ENCODE results near the gene SP110.
"Not testable (repeated sequence)": the region's sequence is repeated elsewhere in the genome, so short reads cannot be mapped to it uniquely, and the experiment has no call there.

The SP110 gene

GRCh38 chr2:230224458-230224857 is 4.7 kb upstream of the SP110 start:
- H3K4me3 ChIP-seq (ENCODE audit: low read depth, low read length) = no peak overlapping the region
- no peak for DNase-seq (ENCODE audit: low read depth)
- TF ChIP-seq, protein P1, sequence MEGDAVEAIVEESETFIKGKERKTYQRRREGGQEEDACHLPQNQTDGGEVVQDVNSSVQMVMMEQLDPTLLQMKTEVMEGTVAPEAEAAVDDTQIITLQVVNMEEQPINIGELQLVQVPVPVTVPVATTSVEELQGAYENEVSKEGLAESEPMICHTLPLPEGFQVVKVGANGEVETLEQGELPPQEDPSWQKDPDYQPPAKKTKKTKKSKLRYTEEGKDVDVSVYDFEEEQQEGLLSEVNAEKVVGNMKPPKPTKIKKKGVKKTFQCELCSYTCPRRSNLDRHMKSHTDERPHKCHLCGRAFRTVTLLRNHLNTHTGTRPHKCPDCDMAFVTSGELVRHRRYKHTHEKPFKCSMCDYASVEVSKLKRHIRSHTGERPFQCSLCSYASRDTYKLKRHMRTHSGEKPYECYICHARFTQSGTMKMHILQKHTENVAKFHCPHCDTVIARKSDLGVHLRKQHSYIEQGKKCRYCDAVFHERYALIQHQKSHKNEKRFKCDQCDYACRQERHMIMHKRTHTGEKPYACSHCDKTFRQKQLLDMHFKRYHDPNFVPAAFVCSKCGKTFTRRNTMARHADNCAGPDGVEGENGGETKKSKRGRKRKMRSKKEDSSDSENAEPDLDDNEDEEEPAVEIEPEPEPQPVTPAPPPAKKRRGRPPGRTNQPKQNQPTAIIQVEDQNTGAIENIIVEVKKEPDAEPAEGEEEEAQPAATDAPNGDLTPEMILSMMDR (conservative IDR thresholded peaks at IDR 0.05; ENCODE audit: low read depth, low read length) = no peak

- not testable (repeated sequence) for H3K4me3 ChIP-seq (ENCODE audit: low read depth, low read length)
- DNase-seq (ENCODE audit: low read depth) = peak; percentile 28
Measured at GRCh38 chr2:230222829-230223228, 3.0 kb upstream of the SP110 start.

- no peak for DNase-seq (ENCODE audit: low read depth)
- TF ChIP-seq, protein P1 (conservative IDR thresholded peaks at IDR 0.05; ENCODE audit: low read depth, low read length) = no peak
- H3K4me3 ChIP-seq (ENCODE audit: low read depth, low read length) = no peak overlapping the region
Measured at GRCh38 chr2:230221493-230221892, 1.7 kb upstream of the SP110 start.

DNA sequence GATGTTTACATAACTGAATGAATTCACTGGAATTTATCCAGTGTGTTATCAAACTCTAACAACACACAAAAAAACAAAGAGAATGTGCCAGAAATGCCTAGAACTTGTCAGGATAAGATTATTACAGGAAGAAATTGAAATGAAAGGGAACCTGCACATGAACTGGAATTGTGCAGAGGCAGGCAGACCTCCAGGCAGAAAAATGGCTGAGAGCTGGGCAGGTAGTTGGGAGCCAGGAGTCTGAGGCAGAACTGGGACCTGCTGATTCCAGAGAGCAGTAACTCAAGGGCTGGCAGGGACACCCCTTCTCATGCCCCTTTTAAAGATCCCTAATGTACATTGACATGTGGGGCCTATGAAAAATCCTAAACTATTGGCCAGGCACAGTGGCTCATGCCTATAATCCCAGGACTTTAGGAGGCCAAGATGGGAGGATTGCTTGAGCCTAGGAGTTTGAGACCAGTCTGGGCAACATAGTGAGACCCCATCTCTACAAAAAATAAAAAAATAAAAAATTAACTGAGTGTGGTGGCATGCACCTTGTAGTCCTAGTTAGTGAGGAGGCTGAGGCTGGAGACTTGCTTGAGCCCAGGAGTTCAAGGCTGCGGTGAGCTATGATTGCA is 674 bp upstream of the SP110 start:
- no peak for DNase-seq (ENCODE audit: low read depth)
- TF ChIP-seq, protein P1 (conservative IDR thresholded peaks at IDR 0.05; ENCODE audit: low read depth, low read length) = no peak
- peak overlapping the region; percentile 71 for H3K4me3 ChIP-seq (ENCODE audit: low read depth, low read length)

- DNase-seq (ENCODE audit: low read depth) = peak; percentile 7
- TF ChIP-seq, protein P1 (conservative IDR thresholded peaks at IDR 0.05; ENCODE audit: low read depth, low read length) = no peak
- H3K4me3 ChIP-seq (ENCODE audit: low read depth, low read length) = peak overlapping the region; percentile 71
Measured at GRCh38 chr2:230218421-230218820, 1.4 kb downstream of the SP110 start.

GRCh38 chr2:230217424-230217823 is 2.4 kb downstream of the SP110 start:
- no peak for DNase-seq (ENCODE audit: low read depth)
- TF ChIP-seq, protein P1 (conservative IDR thresholded peaks at IDR 0.05; ENCODE audit: low read depth, low read length) = no peak
- H3K4me3 ChIP-seq (ENCODE audit: low read depth, low read length) = no peak overlapping the region

DNA sequence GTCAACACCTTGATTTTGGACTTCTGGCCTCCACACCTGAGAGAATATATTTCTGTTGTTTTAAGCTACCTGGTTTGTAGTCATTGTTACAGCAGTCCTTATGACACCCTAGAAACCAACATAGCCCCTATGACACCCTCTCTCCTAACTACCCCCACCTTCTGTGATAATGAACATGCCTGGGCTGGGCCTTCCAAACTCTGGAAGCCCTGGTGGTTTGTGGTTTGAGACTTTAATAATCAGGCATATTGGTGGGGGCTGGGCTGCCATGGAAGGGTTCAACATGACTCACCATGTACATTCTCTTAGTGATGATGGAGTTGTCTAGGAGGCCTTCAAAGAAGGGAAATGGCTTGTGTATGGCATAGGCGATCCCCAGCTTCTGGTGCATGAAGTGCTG is 3.3 kb downstream of the SP110 start:
- no peak overlapping the region for H3K4me3 ChIP-seq (ENCODE audit: low read depth, low read length)
- no peak for DNase-seq (ENCODE audit: low read depth)
- TF ChIP-seq, protein P1 (conservative IDR thresholded peaks at IDR 0.05; ENCODE audit: low read depth, low read length) = no peak

Data from choroid plexus epithelial cell (primary cell).